ENCODE measurements around the gene XYLT1.
"Not testable (repeated sequence)": the region's sequence is repeated elsewhere in the genome, so short reads cannot be mapped to it uniquely, and the experiment has no call there.

XYLT1 gene

GRCh38 chr16:17510567-17510966 is 39.8 kb upstream of the XYLT1 start:
- no peak for TF ChIP-seq CTCF (IDR thresholded peaks at IDR 0.05; ENCODE audit: low read depth, low read length)
- no peak for TF ChIP-seq EZH2phosphoT487 (IDR thresholded peaks at IDR 0.05; ENCODE audit: low read depth)
- no peaks in the 10 kb centered on the region for H3K4me1 ChIP-seq (ENCODE audit: low read length)
- H2AFZ ChIP-seq (ENCODE audit: low read depth, low read length): no peak overlapping the region
- H3K9ac ChIP-seq (ENCODE audit: low read length): no peak overlapping the region
- H3K9me3 ChIP-seq (ENCODE audit: insufficient read depth, low read length): no peaks in the 10 kb centered on the region
- H3K27ac ChIP-seq (ENCODE audit: low read length): no peak overlapping the region
- peaks cover 17% of the 10 kb centered on the region; the same call in 1 of the 2 replicates for H3K27me3 ChIP-seq (ENCODE audit: low read depth, low read length)
- H3K36me3 ChIP-seq (replicated peaks; ENCODE audit: low read depth, low read length): no peaks in the 10 kb centered on the region
- H3K79me2 ChIP-seq (ENCODE audit: low read length): no peaks in the 10 kb centered on the region
- no peak overlapping the region for H3K4me2 ChIP-seq (ENCODE audit: low read length)
- H4K20me1 ChIP-seq (ENCODE audit: insufficient read depth, low read length): no peaks in the 10 kb centered on the region
- H3K4me3 ChIP-seq (ENCODE audit: low read length): no peak overlapping the region

- Histone ChIP-seq H3K27ac (ENCODE audit: low read length) (no peak overlapping the region), H3K79me2 (ENCODE audit: low read length) (no peaks in the 10 kb centered on the region), H3K4me1 (ENCODE audit: low read length) (no peaks in the 10 kb centered on the region), H3K27me3 (ENCODE audit: low read depth, low read length) (peaks cover 17% of the 10 kb centered on the region; the same call in 1 of the 2 replicates), H3K9me3 (ENCODE audit: insufficient read depth, low read length) (no peaks in the 10 kb centered on the region), H3K4me3 (ENCODE audit: low read length) (no peak overlapping the region), H4K20me1 (ENCODE audit: insufficient read depth, low read length) (no peaks in the 10 kb centered on the region), H2AFZ (ENCODE audit: low read depth, low read length) (no peak overlapping the region), H3K9ac (ENCODE audit: low read length) (no peak overlapping the region), H3K36me3 (replicated peaks; ENCODE audit: low read depth, low read length) (no peaks in the 10 kb centered on the region), H3K4me2 (ENCODE audit: low read length) (no peak overlapping the region)
- TF ChIP-seq CTCF (IDR thresholded peaks at IDR 0.05; ENCODE audit: low read depth, low read length): no peak
- no peak for TF ChIP-seq EZH2phosphoT487 (IDR thresholded peaks at IDR 0.05; ENCODE audit: low read depth)
These were observed 38.4 kb upstream of the XYLT1 start for GRCh38 chr16:17509194-17509593.

GRCh38 chr16:17508303-17508702 is 37.5 kb upstream of the XYLT1 start:
- no peaks in the 10 kb centered on the region for H3K9me3 ChIP-seq (ENCODE audit: insufficient read depth, low read length)
- no peaks in the 10 kb centered on the region for H3K4me1 ChIP-seq (ENCODE audit: low read length)
- no peak overlapping the region for H3K27ac ChIP-seq (ENCODE audit: low read length)
- no peak overlapping the region for H3K4me2 ChIP-seq (ENCODE audit: low read length)
- TF ChIP-seq EZH2phosphoT487 (IDR thresholded peaks at IDR 0.05; ENCODE audit: low read depth) (no peak), CTCF (IDR thresholded peaks at IDR 0.05; ENCODE audit: low read depth, low read length) (no peak)
- H3K27me3 ChIP-seq (ENCODE audit: low read depth, low read length): peaks cover 17% of the 10 kb centered on the region; the same call in 1 of the 2 replicates
- H3K36me3 ChIP-seq (replicated peaks; ENCODE audit: low read depth, low read length): no peaks in the 10 kb centered on the region
- no peaks in the 10 kb centered on the region for H3K79me2 ChIP-seq (ENCODE audit: low read length)
- H3K4me3 ChIP-seq (ENCODE audit: low read length): no peak overlapping the region
- no peaks in the 10 kb centered on the region for H4K20me1 ChIP-seq (ENCODE audit: insufficient read depth, low read length)
- H3K9ac ChIP-seq (ENCODE audit: low read length): no peak overlapping the region
- no peak overlapping the region for H2AFZ ChIP-seq (ENCODE audit: low read depth, low read length)

- not testable (repeated sequence) for H3K36me3 ChIP-seq (replicated peaks; ENCODE audit: low read depth, low read length); H3K27ac ChIP-seq (ENCODE audit: low read length); H4K20me1 ChIP-seq (ENCODE audit: insufficient read depth, low read length); H2AFZ ChIP-seq (ENCODE audit: low read depth, low read length); H3K4me1 ChIP-seq (ENCODE audit: low read length); H3K9me3 ChIP-seq (ENCODE audit: insufficient read depth, low read length); H3K9ac ChIP-seq (ENCODE audit: low read length); H3K79me2 ChIP-seq (ENCODE audit: low read length); H3K4me3 ChIP-seq (ENCODE audit: low read length); H3K4me2 ChIP-seq (ENCODE audit: low read length)
- peaks cover 13% of the 10 kb centered on the region; the same call in 1 of the 2 replicates for H3K27me3 ChIP-seq (ENCODE audit: low read depth, low read length)
These were observed 36.8 kb upstream of the XYLT1 start for GRCh38 chr16:17507516-17507915.

- not testable (repeated sequence) for H3K4me2 ChIP-seq (ENCODE audit: low read length); H3K27me3 ChIP-seq (ENCODE audit: low read depth, low read length); H3K36me3 ChIP-seq (replicated peaks; ENCODE audit: low read depth, low read length); H4K20me1 ChIP-seq (ENCODE audit: insufficient read depth, low read length); H3K9me3 ChIP-seq (ENCODE audit: insufficient read depth, low read length); H3K27ac ChIP-seq (ENCODE audit: low read length); H3K9ac ChIP-seq (ENCODE audit: low read length); H2AFZ ChIP-seq (ENCODE audit: low read depth, low read length); H3K4me1 ChIP-seq (ENCODE audit: low read length); H3K79me2 ChIP-seq (ENCODE audit: low read length); H3K4me3 ChIP-seq (ENCODE audit: low read length)
These were observed 35.1 kb upstream of the XYLT1 start for GRCh38 chr16:17505828-17506227.

Data from OCI-LY3 (cell line).